MCF 10A (cell line): ENCODE data around the gene PEMT. TPM values are rescaled to one million over a fixed set of nuclear protein-coding genes. Genes with fewer than 3 reads are reported as not detected.

Experiments
- BruUV-seq: library from RNA; stranded (reverse); fragments of 400-500 nt; replicated peaks from 2 replicates; lab custom pipeline; 2021; lab: Mats Ljungman, UMichigan
- CTCF ChIA-PET: fragments of 300-600 bp; sonication (Branson Sonifier 250); formaldehyde crosslinking; extraction: SDS; loops from one replicate; lab custom pipeline; 2021; ENCODE audit warnings: antibody characterized with exemption, inconsistent platforms; lab: Yijun Ruan, JAX
- POLR2A ChIA-PET: fragments of 300-600, 350-650 bp; sonication (Branson Sonifier 250); formaldehyde crosslinking; extraction: SDS; loops from one replicate; lab custom pipeline; 2020; ENCODE audit warnings: antibody characterized with exemption, inconsistent platforms; lab: Yijun Ruan, JAX
- DNase-seq: peaks from one replicate; pipeline ENCODE4 v3.0.0-alpha.2; 2018; ENCODE audit not compliant: unreplicated experiment
- H3K27ac Mint-ChIP-seq: one replicate; pipeline ENCODE4 v1.8.0; 2022; ENCODE audit warnings: mild to moderate bottlenecking, low read depth, mixed read lengths; ENCODE audit not compliant: unreplicated experiment
- H3K27me3 Mint-ChIP-seq: one replicate; pipeline ENCODE4 v1.8.0; 2022; ENCODE audit warnings: mixed read lengths; ENCODE audit not compliant: insufficient read depth, unreplicated experiment
- H3K36me3 Mint-ChIP-seq: one replicate; pipeline ENCODE4 v1.8.0; 2022; ENCODE audit warnings: mild to moderate bottlenecking, moderate library complexity, mixed read lengths; ENCODE audit not compliant: insufficient read depth, unreplicated experiment
- H3K4me1 Mint-ChIP-seq: one replicate; pipeline ENCODE4 v1.8.0; 2022; ENCODE audit warnings: mixed read lengths; ENCODE audit not compliant: insufficient read depth, unreplicated experiment
- H3K4me3 Mint-ChIP-seq: one replicate; pipeline ENCODE4 v1.8.0; 2022; ENCODE audit warnings: mild to moderate bottlenecking, moderate library complexity, mixed read lengths; ENCODE audit not compliant: unreplicated experiment
- H3K9me3 Mint-ChIP-seq: one replicate; pipeline ENCODE4 v1.8.0; 2022; ENCODE audit warnings: mixed read lengths; ENCODE audit not compliant: unreplicated experiment
- intact Hi-C: fragments of 100-400 bp; cut with micrococcal nuclease; formaldehyde crosslinking; loops from 2 replicates; pipeline ENCODE4 v1.14.1; 2022
- total RNA-seq: library from RNA; stranded (reverse); gene quantifications from 2 replicates; pipeline ENCODE4 v1.2.3, GENCODE V29; 2022
- TF ChIP-seq, protein P1 (sequence below): fragments of 200-600 bp; IDR thresholded peaks from one replicate; pipeline ENCODE4 v1.8.0; 2022; ENCODE audit warnings: antibody characterized with exemption, mild to moderate bottlenecking; ENCODE audit not compliant: unreplicated experiment

The PEMT gene
- total RNA-seq, 1 experiment from 2014 or later = 49.8 TPM

DNA sequence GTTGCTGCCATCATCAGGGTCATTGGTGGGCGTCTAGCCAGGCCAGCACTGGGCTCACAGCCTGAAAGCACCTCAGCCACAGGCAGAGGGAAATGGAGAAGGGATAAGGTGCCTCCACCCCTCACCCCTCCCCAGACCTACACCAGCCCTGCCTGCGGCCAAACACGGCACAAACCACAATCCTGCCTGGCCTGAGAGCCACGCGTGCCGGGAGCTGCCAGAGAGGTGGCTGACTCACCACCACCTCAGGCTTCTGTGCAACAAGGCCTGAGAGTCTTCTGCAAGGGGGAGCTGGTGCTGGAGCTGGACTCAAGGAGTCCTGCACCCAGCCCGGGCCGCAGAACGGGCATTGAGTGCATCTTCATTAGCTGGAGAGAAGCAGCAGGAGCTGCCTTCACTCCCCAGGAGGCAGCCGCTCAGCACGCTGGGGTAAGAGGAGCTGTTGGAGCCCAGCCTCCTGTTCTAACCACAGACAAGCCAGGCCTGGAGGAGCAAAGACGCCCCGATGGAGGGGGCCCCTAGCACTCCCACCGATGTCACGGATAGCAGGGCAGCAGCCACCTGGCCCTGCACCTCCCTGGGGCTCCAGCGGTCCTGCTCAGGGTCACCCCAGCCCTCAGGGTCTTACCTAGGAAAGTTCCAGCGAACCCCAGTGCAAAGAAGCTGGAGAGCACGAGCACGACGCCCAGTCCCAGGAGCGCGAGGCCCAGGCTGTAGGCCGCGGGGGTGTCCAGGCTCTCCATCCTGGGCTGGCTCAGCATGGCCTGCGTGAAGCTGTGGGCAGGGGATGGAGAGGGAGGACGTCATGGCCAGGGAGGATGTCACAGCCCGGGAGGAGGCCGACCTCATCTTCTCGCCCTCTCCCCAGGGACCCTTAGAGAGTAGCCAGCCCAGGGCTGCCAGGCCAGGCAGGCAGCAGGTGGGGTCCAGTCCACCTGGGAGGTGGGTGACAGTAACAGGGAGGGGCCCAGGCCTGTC, 79.3 kb downstream of the PEMT start:
- peak; percentile 90 for DNase-seq
- intact Hi-C loops = no loop called here
- no TSS peak for BruUV-seq
- H3K4me3 Mint-ChIP-seq = no peak overlapping the region
- H3K36me3 Mint-ChIP-seq = peaks cover 5% of the 10 kb centered on the region
- ChIA-PET POLR2A (interaction anchor here (0.5 to 1.8 kb wide), 5 partner anchors 15 to 1089 kb away, joined by 3 to 8 read pairs (median 5); partner anchors contain the start of gene PEMT), CTCF (interaction anchor here (0.5 to 3.2 kb wide), 8 partner anchors 12 to 537 kb away, joined by 3 to 20 read pairs (median 4); partner anchors contain the start of gene RASD1)
- H3K27ac Mint-ChIP-seq = peak overlapping the region; percentile 41
- H3K27me3 Mint-ChIP-seq = no peaks in the 10 kb centered on the region
- H3K4me1 Mint-ChIP-seq = peaks cover 15% of the 10 kb centered on the region
- TF ChIP-seq, protein P1, sequence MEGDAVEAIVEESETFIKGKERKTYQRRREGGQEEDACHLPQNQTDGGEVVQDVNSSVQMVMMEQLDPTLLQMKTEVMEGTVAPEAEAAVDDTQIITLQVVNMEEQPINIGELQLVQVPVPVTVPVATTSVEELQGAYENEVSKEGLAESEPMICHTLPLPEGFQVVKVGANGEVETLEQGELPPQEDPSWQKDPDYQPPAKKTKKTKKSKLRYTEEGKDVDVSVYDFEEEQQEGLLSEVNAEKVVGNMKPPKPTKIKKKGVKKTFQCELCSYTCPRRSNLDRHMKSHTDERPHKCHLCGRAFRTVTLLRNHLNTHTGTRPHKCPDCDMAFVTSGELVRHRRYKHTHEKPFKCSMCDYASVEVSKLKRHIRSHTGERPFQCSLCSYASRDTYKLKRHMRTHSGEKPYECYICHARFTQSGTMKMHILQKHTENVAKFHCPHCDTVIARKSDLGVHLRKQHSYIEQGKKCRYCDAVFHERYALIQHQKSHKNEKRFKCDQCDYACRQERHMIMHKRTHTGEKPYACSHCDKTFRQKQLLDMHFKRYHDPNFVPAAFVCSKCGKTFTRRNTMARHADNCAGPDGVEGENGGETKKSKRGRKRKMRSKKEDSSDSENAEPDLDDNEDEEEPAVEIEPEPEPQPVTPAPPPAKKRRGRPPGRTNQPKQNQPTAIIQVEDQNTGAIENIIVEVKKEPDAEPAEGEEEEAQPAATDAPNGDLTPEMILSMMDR = no peak
- no peaks in the 10 kb centered on the region for H3K9me3 Mint-ChIP-seq

DNA sequence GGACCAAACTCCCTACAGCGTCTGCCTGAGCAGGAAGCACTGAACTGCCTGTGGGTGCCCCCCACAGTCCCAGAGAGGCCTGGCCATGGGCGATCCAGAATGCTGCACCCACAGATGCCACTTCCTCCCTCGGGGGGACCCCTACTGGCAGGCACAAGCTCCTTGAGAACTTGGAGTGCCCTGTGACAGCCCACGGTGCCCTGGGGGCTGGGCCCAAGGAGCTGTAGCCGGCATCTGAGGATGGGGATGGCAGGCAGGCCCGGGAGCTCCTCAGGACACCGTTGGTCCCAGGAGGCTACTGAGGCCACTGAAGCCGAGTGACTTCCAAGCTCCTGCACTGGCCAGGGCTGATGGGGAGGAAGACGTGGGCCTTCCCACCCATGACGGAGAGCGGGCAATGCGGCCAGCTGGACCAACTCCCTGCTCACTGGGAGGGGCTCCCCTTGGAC, 80.2 kb downstream of the PEMT start:
- TF ChIP-seq, protein P1 = no peak
- DNase-seq = no peak
- CTCF ChIA-PET = interaction anchor here (0.7 to 3.2 kb wide), 4 partner anchors 15 to 158 kb away, joined by 3 to 20 read pairs (median 6); partner anchors contain the start of gene RASD1
- Mint-ChIP-seq H3K27ac (no peak overlapping the region), H3K4me1 (peaks cover 15% of the 10 kb centered on the region), H3K36me3 (peaks cover 5% of the 10 kb centered on the region), H3K27me3 (no peaks in the 10 kb centered on the region), H3K4me3 (no peak overlapping the region), H3K9me3 (no peaks in the 10 kb centered on the region)
- intact Hi-C loops = no loop called here
- POLR2A ChIA-PET = interaction anchor here (0.5 to 1.8 kb wide), 5 partner anchors 55 to 1090 kb away, joined by 3 to 8 read pairs (median 3); partner anchors contain the start of gene PEMT
- no TSS peak for BruUV-seq

DNA sequence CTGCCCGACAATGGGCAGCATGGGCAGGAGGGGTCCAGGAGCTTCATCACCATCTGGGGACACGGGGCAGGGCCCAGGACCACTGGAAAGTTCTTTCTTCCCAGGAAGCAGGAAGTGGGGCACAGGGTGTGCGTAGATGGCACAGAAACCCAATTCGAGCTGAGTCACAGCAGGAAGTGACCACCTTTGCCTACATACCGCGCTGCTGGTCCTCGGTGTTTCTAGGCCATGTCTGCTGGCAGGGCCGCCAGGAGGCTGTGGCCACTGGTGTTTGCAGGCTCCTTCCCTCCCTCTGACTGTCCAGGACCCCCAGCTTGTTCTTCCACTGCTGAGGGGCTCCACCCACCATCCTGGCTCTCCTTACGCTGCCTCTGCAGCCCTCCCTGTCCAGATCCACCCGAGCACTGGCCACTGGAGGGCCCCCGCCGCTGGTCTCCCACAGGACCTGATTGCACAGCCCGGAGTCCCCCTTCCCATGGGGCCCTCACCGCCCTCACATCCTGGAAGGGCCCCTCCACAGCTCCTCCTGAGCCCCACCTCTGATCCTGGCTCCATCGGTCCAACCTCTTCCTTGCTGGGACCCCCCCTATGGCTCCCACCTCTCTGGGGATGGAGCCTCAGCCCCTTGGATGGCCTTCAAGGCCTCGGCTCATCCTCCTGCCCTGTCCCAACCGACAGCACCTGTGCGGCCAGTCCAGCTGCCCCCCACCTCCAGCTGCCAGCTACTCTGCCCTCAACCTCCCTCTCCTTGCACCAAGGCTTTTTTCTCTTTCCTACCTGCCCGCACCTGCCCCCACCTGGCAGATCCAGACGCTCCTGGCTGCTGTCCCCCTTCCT, 80.8 kb downstream of the PEMT start:
- no peaks in the 10 kb centered on the region for H3K27me3 Mint-ChIP-seq
- CTCF ChIA-PET = interaction anchor here (0.7 to 3.2 kb wide), 4 partner anchors 11 to 61 kb away, joined by 3 to 20 read pairs (median 6); partner anchors contain the start of gene RASD1
- peaks cover 15% of the 10 kb centered on the region for H3K4me1 Mint-ChIP-seq
- no peaks in the 10 kb centered on the region for H3K9me3 Mint-ChIP-seq
- no peak for DNase-seq
- H3K4me3 Mint-ChIP-seq = no peak overlapping the region
- POLR2A ChIA-PET = interaction anchor here (0.6 to 1.8 kb wide), 3 partner anchors 55 to 130 kb away, joined by 3 to 8 read pairs (median 3); partner anchors contain the start of gene PEMT
- TF ChIP-seq, protein P1 = no peak
- no TSS peak for BruUV-seq
- peaks cover 5% of the 10 kb centered on the region for H3K36me3 Mint-ChIP-seq
- intact Hi-C loops = no loop called here
- H3K27ac Mint-ChIP-seq = no peak overlapping the region
